Frontal cortex (tissue), 4 donors: Measurements from ENCODE around the gene EME2. TPM values are rescaled to one million over a fixed set of nuclear protein-coding genes. Genes with fewer than 3 reads are reported as not detected.

Source experiments
- DNase-seq, 2 donors: peaks; one replicate each; pipeline ENCODE4 v3.0.0; 2012; ENCODE audit warnings: low spot score in 2 of 2
- FAIRE-seq: peaks from 2 replicates; lab custom pipeline; 2012; peaks lifted over from hg19 to GRCh38; lab: Jason Lieb, UNC
- total RNA-seq: library from RNA; depleted of rRNA; stranded (reverse); fragments of >200 nt; gene quantifications from one replicate; pipeline ENCODE4 v1.2.3, GENCODE V29; 2014
- donor health status: control.
- donor health status: control.
- donor health status: control.

EME2 gene
- total RNA-seq, 1 donor from 2014 or later, result 7.7 TPM

DNA sequence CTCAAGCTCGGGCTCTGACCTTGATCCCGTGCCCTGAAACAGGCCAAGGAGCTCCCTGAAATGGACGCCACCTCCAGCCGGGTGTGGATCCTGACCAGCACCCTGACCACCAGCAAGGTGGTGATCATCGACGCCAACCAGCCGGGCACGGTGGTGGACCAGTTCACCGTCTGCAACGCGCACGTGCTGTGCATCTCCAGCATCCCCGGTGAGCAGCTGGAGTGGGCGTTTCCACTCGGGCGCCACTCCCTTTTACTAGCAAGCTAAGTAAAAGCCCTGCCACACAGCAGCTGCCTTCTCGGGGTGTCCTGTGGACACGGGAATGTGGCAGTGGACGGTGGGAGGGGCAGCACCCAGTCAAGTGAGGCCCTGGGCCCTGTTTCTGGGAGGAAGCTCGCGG lies 7.6 kb upstream of the EME2 start:
- DNase-seq (no peak), FAIRE-seq (no peak)

DNA sequence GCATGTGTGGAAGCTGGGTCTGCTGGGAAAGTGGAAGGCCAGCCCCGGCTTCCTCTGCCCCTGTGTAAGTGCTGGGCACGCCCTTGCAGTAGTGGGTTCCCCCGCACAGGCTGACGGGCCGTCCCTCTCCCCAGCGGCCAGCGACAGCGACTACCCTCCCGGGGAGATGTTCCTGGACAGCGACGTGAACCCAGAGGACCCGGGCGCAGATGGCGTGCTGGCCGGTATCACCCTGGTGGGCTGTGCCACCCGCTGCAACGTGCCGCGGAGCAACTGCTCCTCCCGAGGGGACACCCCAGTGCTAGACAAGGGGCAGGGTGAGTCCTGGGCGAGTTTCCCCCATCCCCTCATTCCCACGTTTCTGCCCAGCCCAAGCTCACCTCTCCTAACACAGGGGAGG lies 6.8 kb upstream of the EME2 start:
- no peak for DNase-seq
- FAIRE-seq, result no peak

DNA sequence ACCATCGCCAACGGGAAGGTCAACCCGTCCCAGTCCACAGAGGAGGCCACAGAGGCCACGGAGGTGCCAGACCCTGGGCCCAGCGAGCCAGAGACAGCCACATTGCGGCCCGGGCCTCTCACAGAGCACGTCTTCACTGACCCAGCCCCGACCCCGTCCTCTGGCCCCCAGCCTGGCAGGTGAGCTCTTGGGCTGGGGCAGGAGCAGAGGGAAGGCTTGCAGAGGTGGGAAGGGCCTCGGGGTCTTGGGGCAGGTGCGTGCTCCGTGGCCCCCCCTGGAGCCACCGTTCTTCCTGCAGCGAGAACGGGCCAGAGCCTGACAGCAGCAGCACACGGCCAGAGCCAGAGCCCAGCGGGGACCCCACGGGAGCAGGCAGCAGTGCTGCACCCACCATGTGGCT lies 6.4 kb upstream of the EME2 start:
- FAIRE-seq (no peak), DNase-seq (no peak)

DNA sequence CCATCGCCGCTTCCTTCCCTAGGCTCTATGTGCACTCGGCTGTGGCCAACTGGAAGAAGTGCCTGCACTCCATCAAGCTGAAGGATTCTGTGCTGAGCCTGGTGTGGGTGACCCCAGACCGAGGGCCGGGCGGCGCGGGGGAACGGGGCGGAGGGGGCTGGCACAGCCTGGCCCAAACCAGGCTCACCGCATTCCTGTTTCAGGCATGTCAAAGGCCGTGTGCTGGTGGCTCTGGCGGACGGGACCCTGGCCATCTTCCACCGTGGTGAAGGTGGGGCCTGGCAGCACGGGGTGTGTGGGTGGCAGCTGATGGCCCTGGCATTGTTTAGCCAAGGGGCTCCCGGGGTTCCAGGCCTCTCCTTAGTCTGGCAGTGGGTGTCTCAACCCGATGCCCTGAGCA lies 5.9 kb upstream of the EME2 start:
- no peak for FAIRE-seq

DNA sequence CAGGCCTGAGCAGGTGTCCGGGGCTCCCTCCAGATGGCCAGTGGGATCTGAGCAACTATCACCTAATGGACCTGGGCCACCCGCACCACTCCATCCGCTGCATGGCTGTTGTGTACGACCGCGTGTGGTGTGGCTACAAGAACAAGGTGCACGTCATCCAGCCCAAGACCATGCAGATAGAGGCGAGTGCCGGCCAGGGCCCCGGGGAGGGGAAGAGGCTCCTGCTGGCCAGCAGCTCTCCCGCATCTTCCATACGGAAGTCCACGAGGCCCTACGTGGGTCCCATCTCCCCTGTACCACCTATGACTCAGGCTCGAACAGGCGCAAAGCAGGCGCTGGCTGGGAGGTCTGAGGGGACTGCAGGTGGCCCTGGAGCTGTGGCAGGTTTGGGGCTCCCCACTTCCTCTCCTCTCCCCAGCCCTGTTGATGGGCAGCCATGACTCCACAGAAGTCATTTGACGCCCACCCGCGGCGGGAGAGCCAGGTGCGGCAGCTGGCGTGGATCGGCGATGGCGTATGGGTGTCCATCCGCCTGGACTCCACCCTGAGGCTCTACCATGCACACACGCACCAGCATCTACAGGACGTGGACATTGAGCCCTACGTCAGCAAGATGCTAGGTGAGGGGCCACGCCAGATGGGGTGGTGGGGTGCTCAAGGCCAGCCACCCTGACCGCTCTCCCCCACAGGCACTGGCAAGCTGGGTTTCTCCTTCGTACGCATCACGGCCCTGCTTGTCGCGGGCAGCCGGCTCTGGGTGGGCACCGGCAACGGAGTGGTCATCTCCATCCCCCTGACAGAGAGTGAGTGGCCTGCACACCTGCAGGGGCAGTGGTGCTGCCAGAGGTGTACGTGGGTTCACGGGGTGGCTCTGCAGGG lies 5.3 kb upstream of the EME2 start:
- DNase-seq (no peak), FAIRE-seq (no peak)

More for the DNA sequence above, 5.9 kb upstream of the EME2 start:
- no peak for DNase-seq

DNA sequence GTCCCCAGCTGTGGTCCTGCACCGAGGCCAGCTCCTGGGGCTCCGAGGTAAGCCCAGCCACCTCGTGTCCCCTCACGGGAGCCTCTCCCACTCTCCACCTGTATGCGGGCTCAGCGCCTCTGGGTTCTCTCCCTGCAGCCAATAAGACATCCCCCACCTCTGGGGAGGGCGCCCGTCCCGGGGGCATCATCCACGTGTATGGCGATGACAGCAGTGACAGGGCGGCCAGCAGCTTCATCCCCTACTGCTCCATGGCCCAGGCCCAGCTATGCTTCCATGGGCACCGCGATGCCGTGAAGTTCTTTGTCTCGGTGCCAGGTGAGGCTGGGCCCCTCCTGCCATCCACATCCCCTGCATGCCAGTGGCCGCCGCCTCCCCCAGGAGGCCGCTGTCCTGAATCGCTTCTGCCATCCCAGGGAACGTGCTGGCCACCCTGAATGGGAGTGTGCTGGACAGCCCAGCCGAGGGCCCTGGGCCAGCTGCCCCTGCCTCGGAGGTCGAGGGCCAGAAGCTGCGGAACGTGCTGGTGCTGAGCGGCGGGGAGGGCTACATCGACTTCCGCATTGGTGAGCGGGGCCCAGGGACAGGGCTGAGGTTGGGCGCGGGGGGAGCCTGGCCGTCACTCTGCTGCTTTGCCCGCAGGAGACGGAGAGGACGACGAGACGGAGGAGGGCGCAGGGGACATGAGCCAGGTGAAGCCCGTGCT lies 4.4 kb upstream of the EME2 start:
- FAIRE-seq (no peak), DNase-seq (no peak)

DNA sequence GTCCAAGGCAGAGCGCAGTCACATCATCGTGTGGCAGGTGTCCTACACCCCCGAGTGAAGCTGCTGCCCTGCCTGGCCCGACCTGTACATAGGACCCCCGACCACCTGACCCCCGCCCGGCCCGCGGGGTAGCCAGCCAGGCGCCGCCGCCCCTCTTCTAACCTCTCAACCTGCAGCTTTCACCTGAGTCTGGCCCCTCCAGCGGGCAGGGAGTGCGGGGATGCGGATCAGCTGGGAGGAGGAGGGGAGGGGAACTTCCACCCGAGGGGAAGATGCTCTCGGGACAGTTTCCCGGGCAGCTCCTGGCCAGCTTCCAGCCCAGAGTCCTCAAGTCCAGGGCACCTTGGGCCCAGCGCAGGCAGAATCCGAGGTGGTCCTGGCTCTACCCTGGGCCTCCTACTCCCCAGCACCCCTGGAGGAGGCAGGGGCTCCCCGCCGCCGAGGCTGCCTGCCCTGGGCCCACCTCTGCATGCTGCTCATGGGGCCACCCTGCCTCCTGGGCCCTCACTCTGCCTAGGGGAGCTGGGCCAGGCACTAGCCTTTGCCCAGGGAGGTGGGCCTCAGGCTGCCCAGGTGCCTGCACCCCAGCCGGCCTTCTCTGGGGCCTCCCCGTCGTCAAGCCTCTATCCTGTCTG lies 3.7 kb upstream of the EME2 start:
- no peak for DNase-seq
- FAIRE-seq, result no peak

DNA sequence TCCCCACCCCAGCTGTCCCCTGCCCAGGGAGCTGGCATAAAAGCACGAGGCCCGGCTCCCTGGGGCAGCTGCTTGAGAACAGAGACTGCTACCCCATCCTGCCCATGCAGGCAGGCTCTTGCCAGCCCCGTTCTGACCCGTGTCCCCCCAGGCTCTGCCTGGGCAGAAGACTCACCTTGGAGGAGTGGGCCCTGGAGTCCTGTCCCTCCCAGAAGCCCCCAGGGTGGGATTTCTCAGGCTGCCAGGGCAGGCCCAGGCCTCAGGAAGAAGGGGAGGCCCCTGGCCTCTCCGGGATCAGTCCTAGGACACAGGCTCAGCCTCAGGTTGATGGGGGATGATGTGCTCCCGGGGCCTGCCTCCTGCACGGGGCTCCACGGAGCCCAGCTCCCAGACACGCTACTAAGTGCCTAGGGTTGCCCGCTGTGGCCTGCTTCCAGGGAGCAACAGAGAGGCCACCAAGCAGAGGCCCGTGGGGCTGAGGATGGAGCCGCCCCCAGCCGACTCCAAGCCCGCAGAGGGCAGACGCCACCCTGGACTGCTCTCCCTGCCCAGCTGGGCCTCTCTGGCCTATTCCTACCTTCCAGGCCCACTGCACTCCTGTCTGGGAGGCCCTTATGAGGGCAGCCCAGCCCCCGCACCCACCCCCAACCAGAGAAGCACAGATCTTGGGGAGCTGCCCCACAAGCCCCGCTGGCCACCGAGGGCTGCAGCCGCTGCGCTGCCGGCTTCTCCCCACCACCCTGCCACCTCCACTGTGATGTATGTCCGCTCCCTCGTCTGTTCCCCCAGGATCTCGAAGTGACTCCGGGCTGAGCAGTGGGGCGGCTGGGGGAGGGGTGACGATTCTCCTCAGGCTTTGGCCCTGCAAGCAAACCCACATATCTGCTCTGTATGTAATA lies 3.0 kb upstream of the EME2 start:
- DNase-seq (no peak), FAIRE-seq (no peak)

DNA sequence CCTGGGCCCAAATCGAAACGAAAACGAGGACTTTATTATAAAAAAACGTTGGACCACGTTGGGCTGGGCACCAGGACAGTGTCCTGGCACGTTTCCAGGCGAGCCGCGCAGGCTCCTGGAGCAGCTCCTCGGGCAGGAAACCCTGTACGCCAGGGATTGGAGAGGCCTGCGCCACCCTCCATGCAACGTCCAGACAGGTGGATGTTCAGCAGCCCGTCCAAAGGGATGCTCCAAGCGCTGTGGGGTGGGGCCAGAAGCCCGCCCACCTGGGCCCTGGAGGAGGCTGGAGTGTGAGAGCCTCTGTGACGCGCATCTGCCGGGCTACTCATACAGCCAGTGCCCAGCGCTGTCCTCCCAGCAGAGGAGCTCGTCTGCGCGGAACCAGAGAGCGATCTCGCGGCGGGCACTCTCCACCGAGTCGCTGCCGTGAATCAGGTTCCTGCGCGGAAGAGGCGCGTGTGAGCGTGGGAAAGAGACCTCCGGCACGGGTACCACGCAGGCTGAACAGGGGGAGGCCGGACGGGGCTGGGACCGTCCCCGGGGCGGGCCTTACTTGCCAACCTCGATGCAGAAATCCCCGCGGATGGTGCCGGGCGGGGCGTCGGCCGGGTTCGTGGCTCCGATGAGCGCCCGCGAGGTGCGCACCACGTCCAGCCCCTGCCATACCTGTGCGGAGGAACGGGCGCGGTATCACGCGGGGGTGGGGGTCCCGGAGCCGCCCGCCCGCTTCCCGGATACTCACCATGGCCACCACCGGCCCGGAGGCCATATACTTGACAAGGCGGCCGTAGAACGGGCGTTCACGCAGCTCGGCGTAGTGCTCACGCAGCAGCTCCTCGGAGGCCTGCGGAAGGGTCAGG lies 2.1 kb upstream of the EME2 start:
- peak; percentile 67 to 73 for DNase-seq
- no peak for FAIRE-seq

DNA sequence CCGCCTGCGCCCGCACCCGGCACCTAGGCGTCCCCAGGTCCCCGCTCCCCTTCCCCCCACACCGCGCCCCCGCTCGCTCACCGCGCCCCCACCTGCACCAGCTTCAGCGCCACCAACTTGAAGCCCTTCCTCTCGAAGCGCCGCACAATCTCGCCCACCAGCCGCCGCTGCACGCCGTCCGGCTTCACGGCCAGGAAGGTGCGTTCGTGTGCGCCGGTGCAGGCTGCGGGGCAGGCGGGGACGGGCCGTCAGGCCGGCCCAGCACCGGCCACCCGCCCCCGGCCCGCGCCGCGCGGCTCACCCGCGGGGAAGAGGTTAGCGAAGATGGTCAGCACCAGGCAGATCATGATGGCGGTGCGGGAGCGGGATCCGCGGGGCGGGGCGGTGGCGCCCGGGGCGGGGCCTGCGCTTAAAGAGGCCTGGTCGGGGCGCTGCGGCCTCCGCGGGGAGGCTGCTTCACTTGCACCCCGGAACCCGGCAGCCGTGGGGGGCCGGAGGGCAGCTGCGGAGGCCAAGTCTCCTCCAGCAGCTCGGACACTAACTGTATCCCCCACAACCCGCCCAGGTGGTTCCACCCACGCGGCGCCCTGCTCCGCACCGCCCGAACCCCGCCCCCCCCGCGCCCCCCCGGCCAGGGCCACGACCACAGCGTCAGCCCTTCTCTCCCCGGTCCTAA lies 1.3 kb upstream of the EME2 start, which contains the start of gene NME3:
TSS of gene NME3 (minus strand) at position 356 of the 676 bp plus-strand sequence. CDS start at position 347, 9 bp downstream.
- FAIRE-seq, result no peak
- DNase-seq, result peak; percentile 86 to 92

DNA sequence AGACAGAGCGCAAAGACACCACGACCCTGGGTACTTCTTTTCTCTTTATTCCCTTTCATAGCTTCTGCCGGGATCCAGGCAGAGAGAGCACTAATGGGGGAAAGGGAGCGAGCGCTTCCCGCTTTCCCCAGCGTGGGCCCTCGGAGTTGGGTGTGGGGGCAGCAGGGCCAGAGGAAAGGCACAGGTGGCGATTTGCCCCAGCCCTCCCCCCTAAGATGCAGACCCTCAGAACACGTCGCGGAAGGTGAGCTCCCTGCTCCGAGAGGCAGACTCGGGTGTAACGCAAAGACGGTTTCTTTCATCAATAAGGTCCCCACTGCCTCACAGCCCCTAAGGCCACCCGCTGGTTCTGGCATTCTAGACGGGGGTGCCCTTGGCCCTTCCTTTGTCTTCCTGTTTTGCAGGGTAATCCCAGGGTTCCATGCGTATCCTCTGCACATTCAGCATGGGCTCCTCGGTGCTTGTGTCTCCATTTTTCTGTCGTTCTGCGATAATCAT lies 697 bp upstream of the EME2 start:
- FAIRE-seq, result no peak
- DNase-seq, result no peak

DNA sequence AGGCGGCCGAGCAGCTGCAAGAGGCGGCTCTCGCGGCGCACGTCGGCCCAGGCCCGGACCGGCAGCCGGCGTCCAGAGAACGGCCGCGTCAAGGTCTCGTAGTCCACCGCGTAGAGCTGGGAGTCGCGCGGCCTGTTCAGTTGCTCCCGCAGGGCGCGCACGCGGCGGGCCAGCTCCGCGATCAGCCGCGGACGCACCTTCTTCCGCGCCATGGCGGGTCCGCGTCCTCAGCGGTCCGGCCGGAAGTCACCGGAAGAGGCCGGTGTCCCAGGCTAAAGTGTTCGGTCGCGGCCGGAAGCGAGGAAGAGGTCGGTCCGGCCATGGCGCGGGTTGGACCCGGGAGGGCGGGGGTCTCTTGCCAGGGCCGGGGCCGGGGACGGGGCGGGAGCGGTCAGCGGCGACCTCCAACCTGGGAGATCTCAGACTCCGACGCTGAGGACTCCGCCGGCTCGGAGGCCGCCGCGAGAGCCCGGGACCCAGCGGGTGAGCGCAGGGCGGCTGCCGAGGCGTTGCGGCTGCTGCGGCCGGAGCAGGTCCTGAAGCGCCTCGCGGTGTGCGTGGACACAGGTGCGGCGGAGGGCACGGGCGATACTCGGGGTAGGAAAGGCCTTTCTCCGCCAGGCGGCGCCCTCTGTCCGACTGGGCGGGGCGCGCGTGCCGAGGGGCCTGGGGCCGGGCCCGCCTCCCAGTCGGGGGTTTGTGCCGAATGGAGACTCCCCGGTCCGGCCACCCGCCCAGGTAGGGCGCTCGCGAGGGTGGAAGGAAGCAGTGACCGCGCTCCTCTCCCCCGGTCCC lies 495 bp downstream of the EME2 start, which contains the start of gene MRPS34:
TSS of gene MRPS34 (minus strand) at position 227 of the 795 bp plus-strand sequence. CDS start at position 212, 15 bp downstream.
- DNase-seq (peak; percentile 90 to 94), FAIRE-seq (no peak)

DNA sequence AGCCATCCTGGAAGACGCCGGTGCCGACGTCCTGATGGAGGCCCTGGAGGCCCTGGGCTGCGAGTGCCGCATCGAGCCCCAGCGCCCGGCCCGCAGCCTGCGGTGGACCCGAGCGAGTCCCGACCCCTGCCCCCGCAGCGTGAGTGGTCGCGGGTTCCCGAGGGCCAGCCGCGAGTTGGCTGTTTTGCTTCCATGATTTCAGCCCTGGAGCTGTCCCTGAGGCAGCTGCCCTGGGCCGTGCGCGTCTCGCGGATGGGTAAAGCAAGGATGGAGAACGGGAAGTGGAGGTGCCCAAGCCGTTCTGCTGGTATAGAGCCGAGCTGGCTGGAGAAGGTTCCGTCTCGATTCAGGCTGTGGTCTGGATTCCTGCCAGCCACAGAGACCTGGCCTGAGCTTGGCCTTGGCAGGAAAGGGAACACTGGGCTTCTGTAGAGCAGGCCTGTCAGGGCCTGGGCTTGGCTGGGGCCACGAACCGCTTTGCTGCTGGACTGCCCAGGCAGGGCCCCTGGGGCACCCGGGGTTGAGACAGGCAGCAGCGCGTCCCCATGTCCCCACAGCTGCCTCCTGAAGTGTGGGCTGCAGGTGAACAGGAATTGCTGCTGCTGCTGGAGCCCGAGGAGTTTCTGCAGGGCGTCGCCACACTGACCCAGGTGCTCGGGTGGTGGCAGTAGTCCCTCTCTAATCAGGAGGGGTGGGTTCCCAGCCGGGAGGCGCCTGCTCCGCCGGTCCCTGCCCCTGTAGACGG lies 1.3 kb downstream of the EME2 start:
- FAIRE-seq, result no peak
- no peak for DNase-seq

DNA sequence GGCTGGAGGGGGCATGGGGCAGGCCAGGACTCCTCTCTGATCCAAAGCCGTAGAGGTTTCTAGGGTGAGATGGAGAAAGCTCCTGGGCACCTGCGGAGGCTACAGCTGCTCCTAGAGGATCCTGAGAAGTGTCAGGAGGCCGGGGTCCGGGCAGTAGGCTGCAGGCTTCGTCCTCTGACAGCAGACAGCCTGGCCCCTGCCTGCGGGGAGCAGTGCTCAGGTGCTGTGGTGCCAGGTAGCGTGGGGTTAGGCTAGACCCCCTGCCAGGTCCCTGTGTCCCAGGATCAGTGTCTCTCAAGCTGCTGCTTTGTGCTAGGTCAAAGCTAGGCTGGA lies 1.8 kb downstream of the EME2 start:
- DNase-seq (no peak), FAIRE-seq (no peak)

DNA sequence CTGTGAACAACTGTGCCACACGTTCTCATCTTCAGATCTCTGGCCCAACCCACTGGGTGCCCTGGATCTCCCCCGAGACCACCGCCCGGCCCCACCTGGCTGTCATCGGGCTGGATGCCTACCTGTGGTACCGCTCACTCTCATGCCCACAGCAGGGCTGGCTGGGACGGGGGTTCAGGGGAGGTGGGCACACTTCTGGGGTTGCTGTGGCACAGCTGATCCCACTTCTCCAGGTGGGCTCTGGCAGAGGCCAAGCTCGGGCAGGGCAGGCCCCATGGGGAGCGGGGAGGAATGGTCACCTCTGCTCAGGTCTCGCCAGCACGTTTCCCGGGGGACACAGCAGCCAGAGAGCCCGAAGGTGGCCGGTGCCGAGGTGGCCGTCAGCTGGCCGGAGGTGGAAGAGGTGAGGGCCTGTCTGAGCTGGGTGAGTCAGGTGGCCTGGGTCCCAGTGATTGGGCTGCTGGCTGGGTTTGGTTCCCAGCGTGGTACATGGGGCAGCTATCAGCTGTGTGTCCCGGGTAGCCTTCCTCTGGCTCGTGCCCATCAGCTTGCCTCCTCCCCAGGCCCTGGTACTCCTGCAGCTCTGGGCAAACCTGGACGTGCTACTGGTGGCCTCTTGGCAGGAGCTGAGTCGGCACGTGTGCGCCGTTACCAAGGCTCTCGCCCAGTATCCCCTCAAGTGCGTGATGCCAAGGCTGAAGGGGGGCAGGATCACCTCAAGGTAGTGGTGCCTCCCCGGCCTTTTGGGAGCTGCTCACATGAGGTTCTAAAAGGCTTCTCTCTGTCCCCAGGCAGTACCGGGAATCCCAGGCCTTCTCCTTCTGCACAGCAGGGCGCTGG lies 2.6 kb downstream of the EME2 start:
- DNase-seq (no peak), FAIRE-seq (no peak)
